HG03432 (cell line): Measurements from ENCODE around the gene ADAT2.
"Not testable (repeated sequence)": the region's sequence is repeated elsewhere in the genome, so short reads cannot be mapped to it uniquely, and the experiment has no call there.

Experiments used
- ATAC-seq: cut with Tn5 transposase; IDR thresholded peaks from one replicate; pipeline ENCODE4 v1.9.1; 2021; ENCODE audit warnings: mild to moderate bottlenecking, moderate library complexity; ENCODE audit not compliant: unreplicated experiment

The ADAT2 gene

DNA sequence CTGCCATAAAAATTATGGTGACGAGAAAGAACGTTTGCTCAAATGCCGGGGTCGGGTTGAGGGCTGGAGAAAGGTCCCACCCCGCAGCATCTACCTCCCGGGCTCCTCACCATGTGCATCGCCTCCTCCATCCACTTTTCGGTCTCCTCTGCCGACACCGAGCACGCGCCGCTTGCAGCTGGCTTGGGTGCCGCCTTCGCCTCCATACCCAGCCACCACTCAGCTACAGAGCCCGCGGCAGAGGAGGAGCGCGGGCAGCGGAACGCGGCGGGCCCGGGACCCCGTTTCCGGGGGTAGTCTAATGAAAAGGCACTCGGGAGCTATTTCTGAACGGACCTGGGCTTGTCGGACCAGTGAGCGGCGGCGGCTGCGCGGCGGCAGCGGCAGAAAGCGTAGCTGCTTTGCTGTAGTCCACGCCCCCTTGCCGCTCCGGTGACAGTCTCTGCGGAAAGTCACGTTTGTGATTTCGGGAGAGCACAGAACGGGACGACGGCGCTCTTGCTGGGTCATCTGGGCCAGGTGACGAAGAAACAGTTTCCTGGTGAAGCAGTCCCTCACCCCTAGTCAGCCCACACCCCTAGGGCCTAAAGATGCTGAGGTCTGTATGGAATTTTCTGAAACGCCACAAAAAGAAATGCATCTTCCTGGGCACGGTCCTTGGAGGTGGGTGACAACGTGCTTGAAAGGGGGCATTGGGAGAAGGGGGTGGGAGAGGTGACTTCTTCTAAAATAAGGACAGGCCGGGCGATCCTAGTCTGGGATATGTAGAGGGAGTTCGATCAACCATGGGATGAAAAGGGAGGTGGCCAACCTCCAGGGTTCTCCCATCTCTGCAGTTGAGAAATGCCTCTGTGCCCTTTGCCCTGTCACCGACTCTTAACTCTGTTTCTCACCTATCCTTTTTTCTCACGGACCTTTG lies at the start of gene ADAT2, which contains the start of gene PEX3:
Gene ADAT2 (minus strand): TSS at position 243 of the 919 bp plus-strand sequence. CDS start 37 bp downstream, at position 206.
Gene PEX3 (plus strand): TSS at position 353 of the 919 bp plus-strand sequence. CDS start 238 bp downstream, at position 591.
- ATAC-seq, result peak; percentile 99

- no peak for ATAC-seq
Measured at GRCh38 chr6:143498428-143498827, 47.9 kb upstream of the ADAT2 start.

DNA sequence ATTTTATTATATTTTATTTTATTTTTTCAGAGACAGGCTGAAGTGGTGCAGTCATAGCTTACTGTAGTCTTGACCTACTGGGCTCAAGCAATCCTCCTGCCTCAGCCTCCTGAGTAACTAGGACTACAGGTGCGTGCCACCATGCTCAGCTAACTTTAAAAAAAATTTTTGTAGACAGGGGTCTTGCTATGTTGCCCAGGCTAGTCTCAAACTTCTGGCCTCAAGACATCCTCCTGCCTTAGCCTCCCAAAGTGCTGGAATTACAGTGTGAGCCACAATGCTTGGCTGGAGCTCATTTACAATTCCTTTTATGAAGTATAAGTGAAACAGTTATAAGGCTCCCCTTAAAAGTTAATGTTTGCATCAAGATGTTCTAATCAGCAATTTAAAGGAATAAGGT lies 46.5 kb upstream of the ADAT2 start:
- no peak for ATAC-seq

DNA sequence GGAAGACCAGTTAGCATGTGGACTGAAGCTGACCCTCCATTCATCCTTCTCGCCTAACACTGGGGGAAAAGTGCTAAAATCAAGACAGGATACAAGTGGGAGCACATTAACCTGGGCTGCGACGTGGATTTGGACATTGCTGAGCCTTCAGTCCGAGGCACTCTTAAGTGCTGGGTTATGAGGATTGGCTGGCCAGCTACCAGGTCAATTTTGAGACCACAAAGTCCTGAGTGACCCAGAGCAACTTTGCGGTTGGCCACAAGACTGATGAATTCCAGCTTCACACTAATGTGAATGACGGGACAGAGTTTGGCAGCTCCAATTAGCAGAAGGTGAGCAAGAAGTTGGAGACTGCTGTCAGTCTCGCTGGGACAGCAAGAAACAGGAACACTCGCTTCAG lies 40.3 kb upstream of the ADAT2 start:
- ATAC-seq, result no peak

GRCh38 chr6:143490244-143490643 lies 39.7 kb upstream of the ADAT2 start:
- no peak for ATAC-seq

DNA sequence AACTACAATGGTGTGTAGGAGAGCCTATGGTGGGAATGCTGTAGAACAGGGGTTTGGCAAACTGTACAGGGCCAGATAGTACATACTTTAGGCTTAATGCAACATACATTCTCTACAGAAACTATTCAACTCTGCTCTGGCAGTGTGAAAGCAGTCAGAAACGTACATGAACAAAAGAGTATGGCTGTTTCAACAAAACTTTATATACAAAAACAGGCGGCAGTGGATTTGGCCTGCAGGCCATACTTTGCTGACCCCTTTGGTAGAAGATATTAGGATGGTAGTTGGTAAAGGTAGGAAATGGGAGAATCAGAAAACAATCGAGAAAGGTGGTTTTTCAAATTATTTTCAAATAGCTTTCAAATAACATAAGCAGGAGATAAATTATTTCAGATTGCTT lies 36.3 kb upstream of the ADAT2 start:
- no peak for ATAC-seq

DNA sequence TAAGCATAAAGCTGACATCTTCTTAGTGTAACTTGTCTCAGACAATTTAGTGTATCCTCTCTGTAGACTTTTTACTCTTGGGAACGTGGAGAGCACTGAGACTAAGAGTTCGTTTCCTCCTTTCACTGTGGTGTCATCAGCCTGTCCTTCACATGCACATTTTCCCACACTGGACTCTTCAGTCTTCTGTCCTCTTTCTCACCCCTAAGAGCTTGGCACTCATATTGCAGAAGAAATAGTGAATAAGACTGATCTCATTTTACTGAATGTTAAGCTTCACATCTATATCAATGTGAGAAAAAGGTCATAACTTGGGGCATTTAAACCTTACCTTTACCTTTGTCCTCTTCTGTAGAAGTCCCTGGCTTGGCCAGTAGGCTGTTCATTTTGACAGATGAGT lies 35.5 kb upstream of the ADAT2 start:
- no peak for ATAC-seq

DNA sequence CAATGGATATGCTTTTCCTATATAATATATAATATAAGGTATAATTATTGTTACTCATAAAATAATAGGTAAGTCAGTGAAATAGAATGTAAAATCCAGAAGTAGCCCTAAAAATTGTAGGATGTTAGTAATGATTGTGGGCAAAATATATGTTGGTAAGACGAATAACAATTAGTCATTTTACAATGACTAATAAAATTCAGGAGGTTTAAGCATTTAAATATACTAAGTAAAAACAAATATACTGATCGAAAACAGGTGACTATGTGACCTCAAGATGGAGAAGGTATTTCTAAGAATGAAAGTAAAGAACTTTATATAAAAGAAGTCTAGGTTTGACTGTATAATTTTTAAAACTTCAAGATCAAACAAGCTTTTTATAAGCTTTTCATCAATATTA lies 32.1 kb upstream of the ADAT2 start:
- no peak for ATAC-seq

DNA sequence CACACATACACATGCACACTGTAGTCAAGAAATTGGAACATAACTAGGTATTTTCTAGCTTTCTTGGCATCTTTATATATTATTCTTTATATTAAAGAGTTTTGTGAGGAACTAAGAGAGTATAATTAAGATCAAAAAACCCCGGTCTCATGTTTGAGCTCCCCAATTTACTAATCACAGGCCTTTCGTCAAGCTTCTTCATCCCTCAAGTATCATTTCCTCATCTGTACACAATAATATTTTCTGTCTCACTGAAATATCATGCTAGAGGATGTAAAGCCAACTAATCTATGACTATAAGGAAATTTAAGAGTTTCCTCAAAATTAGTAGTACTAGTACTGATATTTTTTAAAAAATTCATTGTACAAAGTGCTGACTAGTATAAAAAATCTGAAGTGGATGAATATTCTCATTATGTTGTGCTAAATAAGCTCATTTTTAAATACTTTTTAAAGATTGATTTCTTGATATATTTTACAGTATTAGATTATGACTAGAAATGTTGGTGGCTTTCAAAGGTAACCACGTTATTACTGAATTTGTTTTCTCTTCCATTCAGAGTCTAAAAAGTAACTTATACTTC lies 28.1 kb upstream of the ADAT2 start:
- ATAC-seq, result no peak

DNA sequence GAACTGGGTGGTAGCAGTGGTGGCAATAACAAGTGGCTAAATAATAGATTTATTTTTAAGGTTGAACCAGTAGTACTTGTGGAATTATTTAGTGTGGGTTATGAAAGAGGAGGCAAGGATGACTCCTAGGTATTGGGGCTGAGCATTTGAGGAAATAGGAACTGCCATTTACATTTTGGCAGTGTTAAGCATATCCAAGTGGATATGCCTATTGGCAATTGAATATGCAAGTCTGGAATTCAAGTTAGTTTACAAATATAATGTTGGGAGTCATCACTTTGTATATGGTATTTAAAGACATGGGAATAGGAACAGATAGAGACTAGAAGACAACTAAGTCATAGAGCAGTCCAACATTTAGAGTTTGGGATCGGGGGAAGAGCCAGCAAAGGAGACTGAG lies 26.1 kb upstream of the ADAT2 start:
- no peak for ATAC-seq

DNA sequence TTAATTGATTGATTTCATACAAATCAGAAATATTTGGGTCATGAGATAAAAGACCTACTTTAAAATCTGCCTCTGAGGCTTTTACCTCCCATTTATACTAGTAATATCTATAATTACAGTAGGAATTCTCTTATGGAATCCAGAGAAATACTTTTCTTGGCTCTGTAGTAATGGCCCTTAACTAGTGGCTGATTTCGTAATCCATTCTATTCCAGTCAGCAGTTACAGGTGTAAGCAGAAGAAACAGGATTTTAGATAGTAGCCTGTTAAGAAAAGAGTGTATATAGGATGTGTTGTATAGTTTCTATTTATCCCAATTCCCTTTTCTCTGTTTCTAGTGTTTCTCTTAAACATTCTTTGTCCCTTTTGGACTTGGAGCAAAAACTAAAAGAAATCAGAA lies 21.3 kb upstream of the ADAT2 start:
- no peak for ATAC-seq

DNA sequence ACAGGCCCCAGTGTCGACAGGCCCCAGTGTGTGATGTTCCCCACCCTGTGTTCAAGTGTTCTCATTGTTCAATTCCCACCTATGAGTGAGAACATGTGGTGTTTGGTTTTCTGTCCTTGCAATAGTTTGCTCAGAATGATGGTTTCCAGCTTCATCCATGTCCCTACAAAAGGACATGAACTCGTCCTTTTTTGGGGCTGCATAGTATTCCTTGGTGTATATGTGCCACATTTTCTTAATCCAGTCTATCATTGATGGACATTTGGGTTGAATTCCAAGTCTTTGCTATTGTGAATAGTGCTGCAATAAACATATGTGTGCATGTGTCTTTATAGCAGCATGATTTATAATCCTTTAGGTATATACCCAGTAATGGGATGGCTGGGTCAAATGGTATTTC lies 18.3 kb upstream of the ADAT2 start:
- ATAC-seq, result not testable (repeated sequence)

GRCh38 chr6:143468026-143468425 lies 17.5 kb upstream of the ADAT2 start:
- ATAC-seq, result no peak

GRCh38 chr6:143465546-143465945 lies 15.1 kb upstream of the ADAT2 start:
- ATAC-seq, result no peak

DNA sequence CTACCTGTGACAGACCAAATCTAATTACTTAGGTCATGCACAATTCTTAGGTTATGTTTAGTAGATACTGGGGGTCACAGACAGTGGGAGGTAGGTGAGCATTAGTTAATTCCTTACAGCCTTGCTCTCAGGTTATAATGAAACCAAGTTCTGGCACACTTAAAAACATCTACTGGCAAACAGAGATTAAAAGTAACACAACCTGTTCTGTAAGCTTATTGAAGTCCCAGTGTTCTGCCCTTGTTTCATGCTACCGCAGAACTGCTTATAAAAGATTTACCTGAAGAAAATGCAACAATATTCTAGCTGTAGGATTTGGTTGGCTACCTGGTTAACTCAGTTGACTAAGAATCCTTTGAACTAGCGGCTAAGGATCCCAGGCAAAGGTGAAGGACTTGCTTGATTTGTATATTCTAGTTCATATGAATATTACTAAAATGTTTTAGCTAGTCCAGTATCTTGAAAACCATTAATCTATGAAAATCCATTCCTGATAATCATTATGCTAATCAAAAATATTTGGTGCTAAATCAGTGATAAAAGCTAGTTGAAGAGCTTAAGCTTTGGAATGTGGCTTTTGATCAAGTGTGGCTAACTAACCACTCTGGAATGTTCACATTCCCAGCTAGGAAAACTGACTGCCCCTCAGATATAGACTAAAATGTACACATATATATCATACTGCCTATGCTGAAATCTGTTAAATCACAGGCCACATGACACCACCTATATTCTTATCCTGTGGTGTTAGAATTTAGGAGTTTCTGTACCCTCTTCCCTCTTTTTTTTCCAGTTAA lies 7.3 kb upstream of the ADAT2 start:
- ATAC-seq, result no peak

- no peak for ATAC-seq
Measured at GRCh38 chr6:143451531-143451930, 1.0 kb upstream of the ADAT2 start.

DNA sequence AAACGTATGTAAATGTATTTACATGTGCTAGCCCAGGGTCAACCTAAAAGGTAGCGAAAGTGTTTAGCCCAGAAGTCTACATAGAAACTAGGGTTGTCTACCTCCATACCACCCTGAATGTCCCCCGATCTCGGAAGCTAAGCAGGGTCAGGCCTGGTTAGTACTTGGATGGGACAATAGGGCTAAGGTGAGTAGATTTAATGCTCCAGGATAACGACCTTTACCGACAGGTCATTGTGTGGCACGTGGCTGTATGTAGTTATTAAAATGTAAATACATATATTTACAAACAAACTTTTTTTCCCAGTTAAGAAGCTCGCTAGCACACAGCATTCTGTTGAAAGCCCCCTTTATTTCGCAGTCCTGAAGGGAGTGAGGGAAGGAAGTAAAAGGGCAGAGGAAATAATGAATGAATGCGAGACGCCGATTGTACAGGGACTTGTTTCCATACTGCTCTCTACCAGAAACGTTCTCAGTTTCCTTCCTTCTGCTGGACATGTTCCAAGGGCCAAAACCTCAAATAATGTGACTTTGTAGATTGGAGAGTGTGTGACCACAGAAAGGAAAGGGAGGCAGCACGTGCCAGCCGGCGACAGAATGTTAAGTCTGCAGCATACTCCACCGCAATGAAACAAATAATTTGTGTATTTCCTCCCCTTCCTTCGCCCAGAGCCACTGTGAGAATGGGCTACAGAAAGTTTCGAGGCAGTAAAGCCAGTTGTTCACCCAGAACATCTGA lies 612 bp downstream of the ADAT2 start:
- ATAC-seq, result peak; percentile 8

GRCh38 chr6:143449082-143449713 lies 1.3 kb downstream of the ADAT2 start:
- no peak for ATAC-seq

DNA sequence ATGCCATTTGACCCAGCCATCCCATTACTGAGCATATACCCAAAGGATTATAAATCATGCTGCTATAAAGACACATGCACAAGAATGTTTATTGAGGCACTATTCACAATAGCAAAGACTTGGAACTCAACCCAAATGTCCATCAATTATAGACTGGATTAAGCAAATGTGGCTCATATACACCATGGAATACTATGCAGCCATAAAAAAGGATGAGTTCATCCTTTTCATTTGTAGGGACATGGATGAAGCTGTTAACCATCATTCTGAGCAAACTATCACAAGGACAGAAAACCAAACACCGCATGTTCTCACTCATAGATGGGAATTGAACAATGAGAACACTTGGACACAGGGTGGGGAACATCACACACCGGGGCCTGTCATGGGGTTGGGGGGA lies 2.6 kb downstream of the ADAT2 start:
- not testable (repeated sequence) for ATAC-seq

DNA sequence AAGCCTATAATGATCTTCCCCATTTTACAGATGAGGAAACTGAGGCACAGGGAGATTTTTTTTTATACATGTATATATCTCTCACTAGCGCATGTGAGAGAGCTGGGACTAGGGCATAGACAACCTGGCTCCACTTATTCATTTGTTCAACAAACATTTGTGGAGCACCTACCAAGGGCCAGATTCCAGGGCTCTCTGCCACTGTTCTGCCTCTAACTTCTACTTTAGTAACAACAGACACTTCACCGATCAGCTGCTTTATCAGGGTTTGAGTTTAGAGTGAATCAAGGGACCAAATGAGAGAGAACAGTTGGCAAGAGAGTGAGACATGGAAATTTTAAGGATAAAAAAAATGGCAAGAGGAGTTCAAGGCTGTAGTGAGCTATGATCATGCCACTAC lies 7.4 kb downstream of the ADAT2 start:
- no peak for ATAC-seq
